Midbrain (tissue), 1 donor: ENCODE measurements around the gene COBL.
"Not testable (repeated sequence)": the region's sequence is repeated elsewhere in the genome, so short reads cannot be mapped to it uniquely, and the experiment has no call there.

Experiments used
- DNase-seq: peaks from one replicate; lab custom pipeline; 2025; lab: John Stamatoyannopoulos, UW

COBL gene

DNA sequence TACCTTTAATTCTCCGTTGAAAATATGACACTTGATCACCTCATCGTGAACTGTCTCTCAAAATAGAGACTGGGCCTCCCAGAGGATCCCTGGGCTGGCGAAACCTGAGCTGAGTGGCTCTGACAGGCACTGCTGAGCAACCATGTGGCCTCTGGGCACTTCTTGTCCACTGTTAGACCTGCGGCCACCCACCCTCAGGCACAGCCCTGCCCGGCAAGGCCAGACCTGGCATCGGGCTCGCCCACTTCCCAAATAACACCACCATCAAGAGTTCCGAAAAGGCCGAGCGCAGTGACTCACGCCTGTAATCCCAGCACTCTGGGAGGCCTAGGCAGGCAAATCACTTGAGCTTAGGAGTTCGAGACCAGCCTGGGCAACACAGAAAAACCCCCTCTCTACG, 82.5 kb downstream of the COBL start:
- no peak for DNase-seq

DNA sequence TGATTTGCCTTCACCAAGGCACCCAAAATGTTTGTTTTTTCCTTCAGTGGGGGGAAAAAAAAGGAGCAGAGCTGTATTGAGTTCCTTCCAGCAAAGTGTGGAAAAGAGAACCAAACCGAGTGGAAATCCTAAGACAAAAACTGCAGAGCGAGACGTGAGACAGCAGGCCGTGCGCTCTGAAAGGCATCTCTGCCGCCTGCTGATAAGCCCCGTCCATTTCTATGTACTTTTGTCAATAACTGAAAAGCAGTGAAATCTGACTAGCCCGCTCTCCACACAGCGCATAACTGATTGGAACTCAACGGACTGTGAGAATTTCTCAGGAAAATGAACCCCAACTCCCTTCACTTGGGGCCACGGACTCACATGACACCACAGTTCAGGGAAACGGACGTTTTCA, 83.2 kb downstream of the COBL start:
- peak; percentile 35 for DNase-seq

DNA sequence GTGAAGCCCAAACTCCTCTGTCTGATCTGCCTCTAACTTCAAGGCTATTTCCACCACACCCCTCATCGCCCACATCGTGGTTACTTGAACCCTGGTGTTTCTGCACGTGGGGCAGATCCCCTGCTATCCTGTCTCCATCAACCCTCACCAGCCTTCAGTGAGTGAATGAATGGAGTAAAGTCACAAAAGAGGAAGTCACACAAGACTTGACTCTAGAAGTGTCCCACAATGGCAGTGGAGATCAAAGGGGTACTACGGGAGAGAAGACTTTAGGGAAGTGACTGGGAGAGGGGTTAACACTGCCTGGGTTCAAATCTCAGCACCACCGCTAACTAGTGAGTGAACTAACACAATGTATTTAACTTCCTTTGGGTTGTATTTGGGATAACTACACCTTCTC, 85.9 kb downstream of the COBL start:
- DNase-seq: no peak

DNA sequence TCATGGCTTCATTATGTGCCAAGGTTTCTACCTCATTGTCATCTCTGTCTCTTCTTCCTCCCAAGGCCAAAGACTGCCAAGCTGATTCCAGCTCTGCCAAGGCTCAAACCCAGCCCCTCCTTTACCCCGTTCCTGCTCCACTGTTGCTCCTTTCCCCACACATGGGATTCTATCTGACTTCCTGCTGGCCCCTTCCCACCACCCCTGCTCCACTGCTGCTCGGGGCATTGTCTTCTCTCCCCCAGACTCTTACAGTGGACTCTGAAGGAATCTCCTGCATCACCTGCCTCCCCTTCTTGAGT, 86.3 kb downstream of the COBL start:
- no peak for DNase-seq

DNA sequence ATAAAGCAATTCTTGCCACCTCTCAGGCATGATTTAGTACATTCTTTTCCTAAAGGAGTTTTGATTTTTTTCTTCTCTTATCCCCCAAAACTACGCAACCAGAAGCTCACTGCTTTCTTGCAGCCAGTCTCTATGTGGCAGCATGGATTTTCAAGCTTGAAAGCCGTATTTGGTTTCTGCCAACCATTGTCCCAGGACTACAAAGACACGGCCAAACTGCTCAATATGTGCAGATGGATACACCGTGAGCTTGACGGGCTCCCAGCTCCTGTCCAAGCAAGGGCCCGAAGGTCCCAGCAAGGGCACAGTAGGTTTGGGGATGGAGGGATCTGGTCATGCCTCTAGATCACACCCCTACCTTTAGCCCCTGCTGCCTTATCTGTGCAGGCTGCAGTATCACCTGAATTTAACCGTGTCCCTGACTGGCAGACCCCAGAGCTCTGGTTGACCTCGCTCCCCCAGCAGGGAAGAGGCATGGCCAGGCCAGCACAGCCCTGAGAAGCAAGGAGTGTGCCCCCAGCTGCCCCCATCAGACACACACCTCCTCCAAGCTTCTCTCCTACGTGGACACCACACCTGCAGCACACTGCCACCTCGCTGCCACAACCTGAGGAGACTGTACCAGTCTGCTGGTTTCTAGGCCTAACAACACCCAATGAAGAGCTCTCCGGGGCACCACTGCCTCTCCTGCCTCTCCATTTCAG, 86.8 kb downstream of the COBL start:
- peak; percentile 30 for DNase-seq

DNA sequence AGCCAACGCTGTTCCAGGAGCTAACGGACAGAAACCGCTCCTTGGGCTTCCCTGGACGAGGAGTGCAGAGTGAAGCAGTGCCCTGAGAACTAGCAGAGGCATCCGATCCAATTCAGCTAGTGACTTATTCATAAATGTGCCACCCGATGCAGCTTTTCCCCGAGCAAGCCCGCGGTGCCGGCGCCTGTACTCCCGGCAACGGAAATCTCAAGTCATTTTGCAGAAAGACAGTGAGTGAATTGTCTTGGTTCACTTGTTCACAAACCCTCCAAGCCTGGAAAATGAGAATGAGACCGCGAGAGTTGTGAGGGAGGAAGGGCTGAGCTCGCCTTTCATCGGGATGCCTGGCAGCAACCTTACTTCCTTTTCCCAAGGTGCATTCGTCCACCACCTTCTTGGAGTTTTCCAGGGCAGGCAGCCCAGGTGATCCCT, 87.5 kb downstream of the COBL start:
- peak; percentile 34 for DNase-seq

DNA sequence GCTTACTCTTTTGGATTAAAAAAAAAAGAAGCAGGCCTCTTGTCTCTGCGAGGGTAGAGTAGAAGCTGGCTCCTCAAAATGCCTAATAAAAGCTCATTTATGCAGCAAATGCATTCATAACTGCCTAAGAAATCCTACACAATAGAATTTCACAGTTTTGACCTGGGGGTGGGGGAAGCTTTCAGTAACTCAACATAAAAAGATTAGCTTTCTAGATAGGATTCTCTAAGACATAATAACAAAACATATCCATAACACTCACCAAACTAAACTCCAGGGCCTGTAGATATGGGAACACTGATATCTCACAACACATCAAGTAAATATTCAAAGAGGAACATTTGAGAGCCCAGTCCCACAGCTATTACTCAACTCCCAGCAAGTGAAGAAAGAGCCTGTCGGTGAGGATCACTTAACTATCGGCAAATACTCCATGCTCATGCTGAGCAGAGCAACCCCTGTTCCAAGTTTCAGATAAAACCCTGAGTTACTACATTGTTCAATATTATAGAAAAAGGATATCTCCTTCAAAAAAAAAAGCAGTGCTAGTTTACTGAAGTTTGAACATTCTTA, 88.1 kb downstream of the COBL start:
- no peak for DNase-seq

DNA sequence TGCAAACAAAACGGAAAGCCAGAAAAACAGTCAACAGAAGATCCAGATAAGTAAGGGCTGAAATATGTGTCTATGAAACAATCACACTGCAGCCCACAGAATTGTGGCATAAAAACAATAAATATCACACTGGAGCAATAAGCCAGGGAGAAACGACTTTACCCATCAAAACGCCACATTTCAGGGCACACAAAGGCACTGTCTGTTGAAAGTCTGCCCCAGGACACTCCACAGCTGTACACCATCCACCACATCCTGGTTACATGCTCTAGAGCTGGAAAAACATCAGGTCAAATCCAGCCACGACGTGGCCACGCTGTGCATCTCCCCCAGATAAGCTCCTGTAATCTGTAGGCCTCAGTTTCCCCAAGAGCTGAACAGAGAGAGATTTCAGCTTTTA, 88.7 kb downstream of the COBL start:
- no peak for DNase-seq

DNA sequence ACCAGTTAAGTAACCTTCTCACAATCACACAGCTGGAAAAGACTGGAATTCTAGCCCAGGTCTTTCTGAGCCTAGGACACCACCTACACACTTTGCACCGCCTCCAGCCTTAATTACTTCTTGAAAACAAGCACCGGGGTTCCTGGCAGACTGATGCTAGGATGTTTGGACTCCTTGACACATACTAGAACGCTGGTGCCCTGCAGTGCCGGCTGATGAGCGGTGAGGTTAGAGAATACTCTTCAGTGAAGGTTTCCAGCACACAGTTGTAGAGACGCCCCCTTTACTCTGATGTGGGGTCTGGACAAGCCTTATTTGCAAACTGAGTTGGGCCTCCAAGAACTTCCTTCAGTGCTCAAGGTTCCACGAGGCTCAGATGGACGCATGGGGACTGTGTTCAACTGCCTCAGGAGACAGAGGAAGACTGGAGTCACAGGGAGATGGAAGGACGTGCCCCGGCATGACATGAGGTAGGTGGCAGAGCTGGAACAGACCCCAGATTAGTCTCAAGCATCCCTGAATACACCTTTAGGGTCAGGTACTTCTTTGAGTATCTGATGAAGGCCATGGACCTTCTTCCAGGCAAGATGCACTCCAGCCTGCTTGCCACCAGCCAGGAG, 89.6 kb downstream of the COBL start:
- DNase-seq: no peak

DNA sequence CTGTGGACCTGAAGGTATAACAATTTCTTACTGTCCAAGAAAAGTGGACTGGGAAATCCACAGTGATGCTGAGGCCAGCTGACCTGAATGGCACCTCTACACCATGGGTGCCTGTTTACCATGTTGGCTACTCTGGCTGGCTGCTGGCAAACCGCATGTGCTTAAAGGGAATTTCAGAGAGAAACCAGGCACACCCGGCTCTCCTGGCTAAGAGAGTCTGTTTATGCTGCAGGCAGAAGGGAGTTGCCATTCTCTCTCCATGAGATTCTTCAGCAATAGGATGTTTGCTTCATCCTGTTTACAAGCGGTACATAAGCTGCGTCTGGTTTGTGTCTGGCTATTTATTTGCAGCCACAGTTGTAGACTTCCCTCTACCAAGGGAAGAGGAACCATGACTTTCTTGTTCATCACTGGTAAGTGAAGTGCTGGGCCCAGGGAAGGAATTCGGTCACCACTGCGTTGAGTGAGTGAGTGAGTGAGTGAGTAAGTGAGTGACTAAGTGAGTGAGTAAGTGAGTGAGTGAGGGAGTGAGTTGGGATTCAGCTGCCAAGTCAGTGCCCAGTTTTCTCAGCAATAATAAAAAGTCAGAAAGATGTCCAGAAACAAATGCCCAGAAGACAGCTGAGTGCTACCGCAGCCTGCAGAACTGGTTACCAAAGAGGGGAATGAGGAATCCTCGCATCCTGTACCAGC, 90.4 kb downstream of the COBL start:
- no peak for DNase-seq

DNA sequence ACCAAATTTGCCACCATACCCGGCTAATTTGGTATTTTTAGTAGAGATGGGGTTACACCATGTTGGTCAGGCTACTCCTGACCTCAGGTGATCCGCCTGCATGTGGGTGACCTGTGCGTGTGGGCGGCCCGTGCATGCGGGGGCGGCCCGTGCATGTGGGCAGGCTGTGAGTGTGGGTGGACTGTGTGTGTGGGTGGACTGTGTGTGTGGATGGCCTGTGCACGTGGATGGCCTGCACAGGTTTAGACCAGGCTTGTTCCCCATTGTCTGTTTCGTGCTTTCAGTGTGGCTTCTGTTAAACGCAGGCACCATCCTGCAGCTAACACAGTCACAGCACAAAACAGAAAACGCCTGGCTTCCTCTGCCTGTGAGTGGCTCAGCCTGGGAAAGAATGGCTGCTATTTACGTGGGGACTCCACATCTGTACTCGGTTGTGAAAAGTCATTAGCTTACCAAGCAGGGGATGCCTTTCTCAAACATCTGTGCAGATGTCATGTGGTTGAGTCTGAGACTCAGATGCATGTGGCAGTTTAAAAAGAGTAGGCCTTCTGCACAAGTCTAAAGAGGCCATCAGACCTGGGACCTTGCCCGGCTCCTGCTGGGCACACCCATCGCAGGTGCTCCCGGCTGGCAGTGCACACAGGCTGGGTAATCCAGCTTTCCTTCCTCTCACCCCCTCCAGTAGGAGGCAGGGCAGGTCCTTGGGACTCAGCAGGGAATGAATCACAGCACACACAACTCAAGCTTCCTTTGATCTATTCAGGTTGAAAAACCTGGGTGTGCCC, 91.6 kb downstream of the COBL start:
- DNase-seq: no peak

DNA sequence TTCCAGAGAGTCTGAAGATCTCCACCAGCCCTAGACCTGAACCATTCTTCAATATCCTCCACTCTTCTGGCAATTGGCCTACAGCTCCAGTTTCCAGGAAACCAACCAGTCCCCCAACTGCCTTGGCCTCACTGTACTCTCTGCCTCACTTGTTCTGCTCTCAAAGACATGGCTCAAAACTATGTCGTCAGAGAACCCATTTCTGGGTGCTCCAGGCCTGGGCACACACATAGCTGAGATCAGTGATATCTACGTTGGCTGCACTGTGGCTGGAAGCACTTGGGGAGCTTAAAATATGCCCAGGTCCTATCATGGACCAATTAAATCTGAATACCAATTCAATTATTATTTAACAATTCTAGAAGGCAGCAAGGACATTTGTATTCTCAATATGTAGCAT, 93.1 kb downstream of the COBL start:
- no peak for DNase-seq

DNA sequence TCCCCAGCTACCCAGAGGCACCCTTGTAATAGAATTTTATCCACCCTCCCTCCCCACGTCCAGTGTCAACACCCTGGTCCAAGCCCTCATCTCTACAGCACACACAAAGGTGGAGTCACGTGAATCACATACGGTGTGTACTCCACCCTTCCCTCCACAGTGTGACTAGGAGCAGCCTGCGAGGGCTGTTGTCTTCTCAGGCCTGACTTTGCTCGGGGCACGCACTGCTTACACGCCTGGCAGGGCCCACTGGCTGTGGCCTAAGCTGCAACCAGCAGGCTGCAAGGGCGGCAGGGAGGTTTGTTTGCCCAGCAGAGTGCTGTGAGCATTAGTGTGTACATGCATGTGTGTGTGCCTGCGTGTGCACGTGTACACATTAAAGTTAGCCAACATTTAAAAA, 93.7 kb downstream of the COBL start:
- no peak for DNase-seq

DNA sequence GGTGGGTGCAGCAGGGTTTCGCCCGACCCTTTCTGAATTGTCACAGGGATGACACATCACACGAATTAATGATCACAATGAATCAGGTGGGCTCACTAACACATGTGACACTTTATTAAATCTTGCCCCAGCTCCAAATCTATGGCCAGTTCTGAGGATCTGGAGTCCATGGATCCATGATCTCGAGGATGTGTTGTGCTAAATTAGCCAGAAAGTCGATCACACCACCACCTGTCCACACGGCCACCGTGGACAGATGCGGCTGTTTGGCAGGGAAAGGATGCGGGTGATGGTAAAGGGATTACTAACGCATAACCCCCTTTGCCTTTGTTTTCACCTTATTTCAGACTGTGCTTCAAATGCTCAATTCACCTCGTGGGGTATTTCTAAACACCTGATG, 96.4 kb downstream of the COBL start:
- DNase-seq: no peak

DNA sequence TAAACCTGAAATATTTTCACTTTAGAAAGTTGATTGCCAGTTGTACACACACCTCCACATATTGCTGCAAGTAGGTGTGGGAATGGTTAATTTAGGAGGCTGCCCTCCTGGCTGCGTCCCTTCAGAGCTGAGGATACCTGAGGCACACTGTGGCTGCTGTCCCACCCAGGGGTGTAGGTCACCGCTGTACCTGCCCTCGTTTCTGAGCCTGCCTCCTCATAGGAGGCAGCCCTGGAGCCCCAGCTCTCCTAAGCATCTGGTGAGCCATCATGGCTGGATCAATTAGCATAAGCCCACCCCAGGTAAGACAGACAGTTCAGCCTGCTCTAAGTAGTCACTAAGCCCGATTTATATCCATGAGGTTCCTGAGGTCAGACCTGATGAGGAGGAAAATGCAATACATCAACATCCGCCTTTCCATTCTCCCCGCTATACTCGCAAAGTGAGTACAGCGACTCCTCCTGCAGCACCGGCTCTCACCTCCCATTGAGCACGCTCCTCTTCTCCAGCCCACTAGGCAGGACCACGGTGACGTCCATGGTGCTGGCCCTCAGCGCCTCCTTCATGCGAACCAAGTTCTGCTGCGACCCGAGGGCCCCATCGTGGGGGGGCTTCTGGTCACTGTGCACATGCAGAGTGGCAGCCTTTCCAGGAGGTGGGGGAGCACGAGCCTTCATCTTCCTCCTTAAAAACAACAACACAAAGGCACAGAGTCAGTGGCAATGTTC, 97.2 kb downstream of the COBL start:
- no peak for DNase-seq

DNA sequence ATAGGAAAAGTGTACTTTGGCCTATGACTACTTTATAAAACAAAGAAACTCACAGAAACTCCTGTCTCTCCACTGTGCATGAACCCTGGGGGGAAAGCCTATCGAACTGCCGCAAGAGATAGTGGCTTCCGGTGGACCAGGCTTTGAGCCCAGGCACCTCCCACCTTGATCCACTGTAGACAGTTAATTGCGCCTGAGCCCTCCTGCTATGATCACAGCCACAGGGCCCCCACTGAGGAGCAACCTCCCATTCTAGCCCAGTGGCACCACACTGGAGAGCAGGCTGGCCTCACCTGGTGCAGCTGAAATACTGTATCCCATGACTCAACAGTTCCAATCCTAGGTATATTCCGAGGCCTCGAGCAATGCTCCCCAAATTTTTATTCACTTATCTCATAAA, 98.8 kb downstream of the COBL start:
- no peak for DNase-seq

DNA sequence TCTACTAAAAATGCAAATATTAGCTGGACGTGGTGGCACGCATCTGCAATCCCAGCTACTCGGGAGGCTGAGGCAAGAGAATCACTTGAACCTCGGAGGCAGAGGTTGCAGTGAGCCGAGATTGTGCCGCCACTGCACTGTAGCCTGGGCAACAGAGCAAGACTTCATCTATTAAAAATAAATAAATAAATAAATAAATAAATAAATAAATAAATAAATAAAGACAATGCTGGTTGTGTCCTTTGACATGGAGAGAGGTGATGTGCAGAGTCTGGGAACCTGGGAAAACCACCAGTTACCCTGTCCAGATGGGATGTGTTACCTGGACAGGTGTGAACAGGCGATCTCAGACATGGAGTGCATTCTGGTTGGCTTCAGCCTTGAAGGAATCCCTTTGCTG, 102.5 kb downstream of the COBL start:
- DNase-seq: no peak

DNA sequence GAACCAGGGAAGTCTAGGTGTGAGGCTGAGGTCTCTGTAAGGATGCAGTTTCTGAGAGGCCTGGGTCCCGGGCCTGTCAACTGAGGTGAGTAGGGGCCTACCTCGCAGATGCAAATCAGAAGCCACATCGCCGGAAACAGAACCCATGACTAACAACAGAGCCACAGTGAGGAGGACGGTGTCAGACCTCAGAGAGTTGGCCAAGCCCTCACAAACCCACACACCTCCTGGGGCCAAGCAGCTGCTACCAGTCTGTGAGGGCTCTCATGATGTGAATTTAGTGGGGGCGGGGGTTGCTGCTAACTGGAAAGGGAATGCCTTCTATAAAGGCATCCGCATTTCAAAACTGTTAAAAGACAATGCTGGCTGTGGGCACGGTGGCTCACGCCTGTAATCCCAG, 103.0 kb downstream of the COBL start:
- DNase-seq: no peak

DNA sequence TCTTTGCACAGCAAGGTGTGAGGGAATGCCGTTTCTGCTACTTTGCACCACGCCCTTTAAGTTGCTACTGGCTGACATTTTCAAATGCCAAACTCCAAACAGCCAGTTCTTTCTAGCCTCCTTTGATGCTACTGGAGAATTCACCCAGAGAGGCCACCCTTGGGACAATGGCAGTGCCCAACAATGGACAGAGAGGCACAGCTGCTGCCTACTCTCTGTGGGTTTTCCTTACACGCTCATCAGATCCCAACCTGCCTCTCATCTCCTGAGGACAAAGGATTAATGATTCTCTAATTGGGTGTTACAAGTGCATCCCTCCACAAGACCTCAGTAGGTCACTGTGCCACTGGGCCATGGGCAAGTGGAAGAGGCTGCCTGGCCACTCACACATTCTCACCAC, 105.8 kb downstream of the COBL start:
- no peak for DNase-seq

DNA sequence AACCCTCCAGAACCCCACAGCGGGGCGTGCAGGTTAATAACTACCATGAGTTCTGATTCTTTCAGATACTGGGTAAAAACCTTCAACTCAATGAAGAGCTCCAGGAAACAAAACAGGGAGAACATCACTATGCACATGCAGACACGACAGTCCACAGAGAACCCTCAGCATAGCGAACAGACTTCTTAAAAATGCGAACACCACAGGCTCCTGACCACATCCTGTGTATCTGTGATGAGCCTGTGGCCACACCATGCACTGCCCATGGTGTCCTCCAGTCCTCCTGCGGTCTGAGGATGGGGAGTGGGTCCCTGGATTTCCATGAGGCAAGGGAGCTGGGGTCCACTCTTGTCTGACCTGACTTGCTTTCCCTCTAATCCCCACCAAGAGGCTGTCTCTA, 107.2 kb downstream of the COBL start:
- no peak for DNase-seq

DNA sequence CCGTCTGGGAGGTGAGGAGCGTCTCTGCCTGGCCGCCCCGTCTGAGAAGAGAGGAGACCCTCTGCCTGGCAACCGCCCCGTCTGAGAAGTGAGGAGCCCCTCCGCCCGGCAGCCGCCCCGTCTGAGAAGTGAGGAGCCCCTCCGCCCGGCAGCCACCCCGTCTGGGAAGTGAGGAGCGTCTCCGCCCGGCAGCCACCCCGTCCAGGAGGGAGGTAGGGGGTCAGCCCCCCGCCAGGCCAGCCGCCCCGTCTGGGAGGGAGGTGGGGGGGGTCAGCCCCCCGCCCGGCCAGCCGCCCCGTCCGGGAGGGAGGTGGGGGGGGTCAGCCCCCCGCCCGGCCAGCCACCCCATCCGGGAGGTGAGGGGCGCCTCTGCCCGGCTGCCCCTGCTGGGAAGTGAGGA, 108.5 kb downstream of the COBL start:
- DNase-seq: not testable (repeated sequence)

DNA sequence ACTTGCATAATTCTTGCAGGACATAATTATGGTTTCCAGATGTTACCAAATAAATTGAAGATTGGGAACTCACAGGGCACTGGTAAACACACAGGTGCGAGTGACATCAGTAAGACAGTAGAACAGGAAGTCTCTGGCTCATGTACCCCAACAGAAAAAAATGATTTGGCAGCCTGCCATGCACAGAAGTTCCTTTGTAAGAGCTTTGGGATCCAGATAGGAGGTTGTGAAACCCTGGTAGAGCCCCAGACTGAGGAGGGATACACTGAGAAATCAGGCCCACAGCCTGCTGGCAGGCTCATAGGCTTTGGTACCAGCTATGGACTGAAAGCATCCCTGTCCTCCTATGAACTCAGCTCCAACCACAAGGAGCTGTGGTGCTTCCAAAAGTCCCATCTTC, 118.0 kb downstream of the COBL start:
- no peak for DNase-seq
